Vagina (tissue), 2 donors: ENCODE data around the gene AGPS. TPM values are rescaled to one million over a fixed set of nuclear protein-coding genes. Genes with fewer than 3 reads are reported as not detected.

ENCODE experiments used
- DNase-seq, 2 donors: peaks; one replicate each; pipeline ENCODE4 v3.0.0-alpha.2; 2017; ENCODE audit errors: extremely low spot score in 2 of 2
- H3K27ac ChIP-seq: fragments of 200-600 bp; sonication (generic); one replicate; pipeline ENCODE4 v1.5.1; 2019
- H3K27me3 ChIP-seq: fragments of 200-600 bp; sonication (generic); one replicate; pipeline ENCODE4 v1.5.1; 2019
- H3K36me3 ChIP-seq, 2 donors: fragments of 200-600 bp; sonication (generic); one replicate each; pipeline ENCODE4 v1.5.1; 2017 to 2019
- H3K4me1 ChIP-seq: fragments of 200-600 bp; sonication (generic); one replicate; pipeline ENCODE4 v1.5.1; 2019
- H3K4me3 ChIP-seq, 2 donors: fragments of 200-600 bp; sonication (generic); 1 replicate in 1 of 2; 2 replicates in 1 of 2; pipeline ENCODE4 v1.5.1; 2016 to 2019
- H3K9me3 ChIP-seq: fragments of 200-600 bp; sonication (generic); one replicate; pipeline ENCODE4 v1.5.1; 2019
- POLR2A ChIP-seq, 2 donors: fragments of 450-650 bp; IDR thresholded peaks; one replicate each; pipeline ENCODE4 v1.6.1; 2017; ENCODE audit warnings: antibody characterized with exemption in 2 of 2, mild to moderate bottlenecking in 2 of 2, moderate library complexity in 2 of 2
- POLR2AphosphoS5 ChIP-seq, 2 donors: sonication (generic); formaldehyde crosslinking; IDR thresholded peaks; one replicate each; pipeline ENCODE4 v1.9.0; 2017; ENCODE audit warnings: antibody characterized with exemption in 2 of 2, mild to moderate bottlenecking in 2 of 2, low read depth in 1 of 2; ENCODE audit not compliant: insufficient read depth in 1 of 2
- intact Hi-C: fragments of 100-400 bp; cut with DNase I; formaldehyde crosslinking; loops from one replicate; pipeline ENCODE4 v1.15.1; 2023
- total RNA-seq: library from RNA; depleted of rRNA; stranded (reverse); fragments of >200 nt; gene quantifications from one replicate; pipeline ENCODE4 v1.2.3, GENCODE V29; 2016
- TF ChIP-seq, protein P1 (sequence below), 3 experiments: fragments of 450-650 bp in 2 of 3; fragments of 200-600 bp in 1 of 3; sonication (generic) in 1 of 3; IDR thresholded peaks; one replicate each; pipeline ENCODE4 v1.5.1; 2017 to 2019; ENCODE audit warnings: antibody characterized with exemption in 3 of 3, mild to moderate bottlenecking in 2 of 3, moderate library complexity in 2 of 3

AGPS gene
- total RNA-seq, 1 donor from 2014 or later, result 27.3 TPM

DNA sequence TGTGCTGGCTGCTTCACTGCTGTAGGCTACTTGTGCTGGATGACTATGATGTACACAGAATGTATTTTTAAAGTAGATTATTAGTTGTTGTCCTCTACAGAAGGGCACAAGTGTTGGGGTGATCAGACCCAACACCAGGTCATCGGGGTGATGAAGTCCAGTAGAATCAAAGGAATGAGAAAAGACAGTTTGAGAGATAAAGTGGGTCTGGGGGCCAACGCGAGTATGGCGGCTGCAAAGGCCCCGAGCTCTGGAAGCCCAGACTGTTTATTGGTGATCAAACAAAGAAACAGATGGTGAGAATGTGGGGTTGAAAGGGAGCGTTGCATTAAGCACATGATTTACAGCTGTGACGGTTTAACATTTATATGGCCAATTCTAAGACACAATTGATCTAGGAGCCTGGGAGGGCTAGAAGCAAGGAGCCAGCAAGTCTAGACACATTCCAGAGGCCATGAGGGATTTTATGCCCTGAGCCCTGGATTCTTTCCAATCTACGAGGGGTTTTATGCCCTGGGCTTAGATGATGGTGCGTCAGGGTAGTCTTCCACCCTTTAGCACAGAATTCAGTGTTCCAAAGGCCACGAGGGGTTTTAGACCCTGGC lies 153.5 kb downstream of the AGPS start:
- no peaks in the 10 kb centered on the region for H3K36me3 ChIP-seq
- H3K9me3 ChIP-seq, result no peaks in the 10 kb centered on the region
- H3K4me1 ChIP-seq, result no peaks in the 10 kb centered on the region
- no peak overlapping the region for H3K4me3 ChIP-seq
- H3K27ac ChIP-seq, result no peak overlapping the region
- H3K27me3 ChIP-seq, result no peaks in the 10 kb centered on the region
- TF ChIP-seq, protein P1, sequence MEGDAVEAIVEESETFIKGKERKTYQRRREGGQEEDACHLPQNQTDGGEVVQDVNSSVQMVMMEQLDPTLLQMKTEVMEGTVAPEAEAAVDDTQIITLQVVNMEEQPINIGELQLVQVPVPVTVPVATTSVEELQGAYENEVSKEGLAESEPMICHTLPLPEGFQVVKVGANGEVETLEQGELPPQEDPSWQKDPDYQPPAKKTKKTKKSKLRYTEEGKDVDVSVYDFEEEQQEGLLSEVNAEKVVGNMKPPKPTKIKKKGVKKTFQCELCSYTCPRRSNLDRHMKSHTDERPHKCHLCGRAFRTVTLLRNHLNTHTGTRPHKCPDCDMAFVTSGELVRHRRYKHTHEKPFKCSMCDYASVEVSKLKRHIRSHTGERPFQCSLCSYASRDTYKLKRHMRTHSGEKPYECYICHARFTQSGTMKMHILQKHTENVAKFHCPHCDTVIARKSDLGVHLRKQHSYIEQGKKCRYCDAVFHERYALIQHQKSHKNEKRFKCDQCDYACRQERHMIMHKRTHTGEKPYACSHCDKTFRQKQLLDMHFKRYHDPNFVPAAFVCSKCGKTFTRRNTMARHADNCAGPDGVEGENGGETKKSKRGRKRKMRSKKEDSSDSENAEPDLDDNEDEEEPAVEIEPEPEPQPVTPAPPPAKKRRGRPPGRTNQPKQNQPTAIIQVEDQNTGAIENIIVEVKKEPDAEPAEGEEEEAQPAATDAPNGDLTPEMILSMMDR (IDR thresholded peaks at IDR 0.05), result no peak
- TF ChIP-seq POLR2A (IDR thresholded peaks at IDR 0.05), result no peak
- no peak for TF ChIP-seq POLR2AphosphoS5 (IDR thresholded peaks at IDR 0.05; ENCODE audit: insufficient read depth in 1 of 2, low read depth in 1 of 2)
- no peak for DNase-seq
- intact Hi-C loops, result no loop called here

DNA sequence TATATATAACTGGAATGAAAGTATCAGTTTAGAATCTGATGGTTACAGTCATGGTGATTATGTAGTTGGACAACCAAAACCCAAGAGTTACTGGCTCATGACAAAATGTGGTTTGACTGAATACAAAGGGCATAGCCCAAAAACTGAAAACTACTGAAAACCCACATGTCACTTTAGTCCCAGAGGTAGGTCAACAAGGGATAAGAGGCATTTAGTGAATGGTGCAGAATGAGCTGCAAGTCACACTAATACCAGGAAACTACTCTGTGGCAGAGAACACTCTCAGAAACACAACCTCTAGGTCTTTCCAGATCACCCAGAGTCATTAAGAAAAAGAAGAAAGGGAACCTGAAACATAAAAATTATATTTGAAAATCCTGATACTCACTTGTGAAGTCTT lies 154.5 kb downstream of the AGPS start:
- Histone ChIP-seq H3K27me3 (no peaks in the 10 kb centered on the region), H3K4me1 (peaks cover 7% of the 10 kb centered on the region), H3K27ac (no peak overlapping the region), H3K9me3 (no peaks in the 10 kb centered on the region), H3K36me3 (no peaks in the 10 kb centered on the region), H3K4me3 (no peak overlapping the region)
- intact Hi-C loops, result no loop called here
- TF ChIP-seq POLR2A (IDR thresholded peaks at IDR 0.05), result no peak
- no peak for TF ChIP-seq POLR2AphosphoS5 (IDR thresholded peaks at IDR 0.05; ENCODE audit: insufficient read depth in 1 of 2, low read depth in 1 of 2)
- TF ChIP-seq, protein P1 (IDR thresholded peaks at IDR 0.05), result no peak
- DNase-seq, result no peak

DNA sequence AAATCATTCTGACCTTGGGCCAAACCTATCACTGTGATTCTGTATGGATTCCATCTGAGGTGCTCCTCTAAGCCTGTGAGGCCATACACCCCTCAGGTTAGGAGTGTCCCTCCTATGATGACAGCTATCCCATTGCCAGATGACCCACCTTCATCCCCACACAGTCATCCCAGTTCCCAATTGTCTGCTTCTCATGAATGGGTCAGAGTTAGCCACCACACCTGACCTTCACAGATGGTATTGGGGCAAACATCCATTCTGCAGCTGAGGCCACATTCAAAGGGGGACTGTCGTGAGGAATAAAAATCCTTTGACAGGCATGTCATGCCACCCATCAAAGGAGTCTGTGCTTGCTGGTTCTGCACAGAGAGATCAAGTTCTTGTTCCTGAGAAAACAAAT lies 155.2 kb downstream of the AGPS start:
- TF ChIP-seq POLR2AphosphoS5 (IDR thresholded peaks at IDR 0.05; ENCODE audit: insufficient read depth in 1 of 2, low read depth in 1 of 2) (no peak), POLR2A (IDR thresholded peaks at IDR 0.05) (no peak)
- TF ChIP-seq, protein P1 (IDR thresholded peaks at IDR 0.05), result no peak
- H3K36me3 ChIP-seq, result no peaks in the 10 kb centered on the region
- H3K4me3 ChIP-seq, result no peak overlapping the region
- DNase-seq, result no peak
- H3K27me3 ChIP-seq, result no peaks in the 10 kb centered on the region
- H3K27ac ChIP-seq, result no peak overlapping the region
- peaks cover 7% of the 10 kb centered on the region for H3K4me1 ChIP-seq
- intact Hi-C loops, result no loop called here
- no peaks in the 10 kb centered on the region for H3K9me3 ChIP-seq

DNA sequence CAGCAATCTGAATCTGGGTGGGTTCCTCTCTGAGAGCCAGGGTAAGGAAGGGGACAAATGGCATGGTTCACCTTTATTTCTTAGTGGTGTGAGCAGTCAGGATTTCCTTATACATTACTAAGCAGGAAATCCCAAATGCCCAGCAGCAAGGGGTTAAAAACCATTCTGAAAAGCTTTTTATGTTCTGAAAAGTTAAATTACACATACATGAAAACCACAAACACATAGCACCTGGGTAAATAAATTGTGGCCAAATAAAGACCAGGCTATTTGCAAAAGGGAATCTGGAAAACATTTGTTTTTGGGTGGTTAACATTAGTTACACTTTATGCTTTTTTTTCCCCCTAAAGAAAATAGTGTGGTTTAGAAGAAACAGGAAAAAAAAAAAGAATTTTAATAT lies 156.1 kb downstream of the AGPS start:
- DNase-seq, result no peak
- Histone ChIP-seq H3K9me3 (no peaks in the 10 kb centered on the region), H3K4me1 (peaks cover 7% of the 10 kb centered on the region), H3K27me3 (no peaks in the 10 kb centered on the region), H3K36me3 (no peaks in the 10 kb centered on the region), H3K4me3 (no peak overlapping the region), H3K27ac (no peak overlapping the region)
- intact Hi-C loops, result no loop called here
- no peak for TF ChIP-seq POLR2A (IDR thresholded peaks at IDR 0.05)

DNA sequence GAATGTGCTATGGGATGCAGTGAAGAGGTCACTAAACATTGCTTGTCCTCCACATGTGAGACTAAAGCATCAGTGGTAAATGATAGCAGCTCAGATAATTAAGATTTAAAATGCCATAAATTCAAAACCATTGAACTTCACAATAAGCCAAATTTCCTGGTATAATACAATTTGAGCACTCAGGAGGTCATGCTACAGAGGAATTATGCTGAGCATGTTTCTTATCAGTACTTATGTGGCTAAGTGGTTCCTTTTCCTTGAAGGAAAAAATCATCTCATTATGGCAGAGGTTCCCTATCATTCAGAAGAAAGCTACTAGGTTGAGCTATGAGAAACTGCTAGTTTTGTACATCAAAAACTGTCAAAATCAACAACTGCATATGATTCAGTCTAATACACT lies 156.6 kb downstream of the AGPS start:
- Histone ChIP-seq H3K4me3 (no peak overlapping the region), H3K36me3 (no peaks in the 10 kb centered on the region), H3K4me1 (peaks cover 7% of the 10 kb centered on the region), H3K27ac (no peak overlapping the region), H3K27me3 (no peaks in the 10 kb centered on the region), H3K9me3 (no peaks in the 10 kb centered on the region)
- TF ChIP-seq, protein P1 (IDR thresholded peaks at IDR 0.05), result no peak
- TF ChIP-seq POLR2A (IDR thresholded peaks at IDR 0.05) (no peak), POLR2AphosphoS5 (IDR thresholded peaks at IDR 0.05; ENCODE audit: insufficient read depth in 1 of 2, low read depth in 1 of 2) (no peak)
- intact Hi-C loops, result no loop called here
- no peak for DNase-seq
